Activated CD4-positive, alpha-beta T cell treated with anti-CD3 and anti-CD28 coated beads for 48 hours (primary cell): ENCODE measurements around the gene TDRD1.

Experiments
- DNase-seq: peaks from one replicate; pipeline ENCODE4 v3.0.0-alpha.2; 2020

TDRD1 gene

DNA sequence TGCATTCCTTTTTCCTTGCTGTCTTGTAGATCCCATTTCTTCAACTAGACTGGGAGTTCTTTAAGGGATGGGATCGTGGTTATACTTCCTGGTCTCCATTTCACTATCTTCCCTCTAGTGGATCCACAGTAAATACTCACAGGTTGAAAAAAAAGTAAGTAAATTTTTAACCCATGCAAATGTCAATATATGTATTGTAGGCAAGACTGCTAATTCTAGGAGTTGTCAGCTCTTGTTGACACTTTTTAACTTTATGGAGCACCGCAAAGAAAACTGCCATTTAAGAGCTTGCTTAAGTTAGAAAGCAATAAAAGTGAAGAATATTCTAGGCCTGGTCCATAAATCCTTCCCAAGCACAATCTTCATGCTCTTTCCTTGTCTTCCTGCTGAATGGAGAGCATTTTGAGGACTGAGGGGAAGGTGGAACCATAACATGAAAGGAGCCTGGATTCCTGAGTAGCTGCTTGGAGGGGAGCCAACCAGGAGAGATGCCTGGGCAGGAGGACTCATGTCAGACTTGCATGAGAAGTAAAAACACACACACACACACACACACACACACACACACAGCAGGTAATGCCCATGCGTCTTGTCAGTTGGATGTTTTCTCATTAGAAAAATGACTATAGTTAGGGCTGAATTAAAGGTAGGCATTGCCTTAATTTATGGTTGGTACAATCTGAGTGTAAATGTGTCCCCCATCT is 92.1 kb downstream of the TDRD1 start:
- DNase-seq: no peak

GRCh38 chr10:114271779-114272167 is 92.6 kb downstream of the TDRD1 start:
- DNase-seq: no peak

DNA sequence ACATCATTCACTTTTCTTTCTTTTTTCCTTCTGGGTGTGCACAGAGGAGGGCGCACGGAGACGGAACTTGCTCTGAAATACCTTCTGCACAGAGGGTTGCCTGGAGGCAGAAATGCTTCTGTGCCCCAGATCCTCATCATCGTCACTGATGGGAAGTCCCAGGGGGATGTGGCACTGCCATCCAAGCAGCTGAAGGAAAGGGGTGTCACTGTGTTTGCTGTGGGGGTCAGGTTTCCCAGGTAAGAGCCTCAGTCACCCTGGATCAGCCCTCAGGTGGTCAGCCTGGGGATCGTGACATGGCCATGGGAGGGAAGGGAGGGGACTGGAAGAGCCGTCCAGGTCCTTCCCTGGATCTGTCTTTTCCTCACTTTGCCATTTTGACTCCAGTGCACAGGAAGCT is 93.5 kb downstream of the TDRD1 start:
- DNase-seq: no peak

GRCh38 chr10:114273910-114274309 is 94.8 kb downstream of the TDRD1 start:
- DNase-seq: no peak

GRCh38 chr10:114274616-114275453 is 95.7 kb downstream of the TDRD1 start:
- no peak for DNase-seq

DNA sequence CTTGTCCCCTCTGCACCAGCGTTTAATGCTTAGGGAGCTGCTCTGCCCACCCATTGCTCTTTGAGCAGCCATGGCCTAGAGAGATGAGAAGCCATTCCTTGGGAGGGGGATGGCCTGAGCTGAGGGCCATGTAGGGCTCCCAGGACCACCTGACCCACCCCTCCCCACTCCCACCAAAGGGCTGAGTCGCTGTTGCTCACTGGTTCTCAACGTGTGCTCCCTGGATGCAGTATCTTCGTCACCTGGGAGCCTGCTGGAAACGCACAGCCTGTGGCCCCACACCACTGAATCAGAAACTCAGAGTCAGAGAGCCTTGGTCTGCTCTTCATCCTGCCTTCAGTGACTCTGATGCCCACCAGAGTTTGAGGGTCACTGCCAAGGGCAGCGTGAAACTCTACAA is 96.9 kb downstream of the TDRD1 start:
- DNase-seq: no peak

- DNase-seq: no peak
These were observed 97.5 kb downstream of the TDRD1 start for GRCh38 chr10:114276671-114277070.

DNA sequence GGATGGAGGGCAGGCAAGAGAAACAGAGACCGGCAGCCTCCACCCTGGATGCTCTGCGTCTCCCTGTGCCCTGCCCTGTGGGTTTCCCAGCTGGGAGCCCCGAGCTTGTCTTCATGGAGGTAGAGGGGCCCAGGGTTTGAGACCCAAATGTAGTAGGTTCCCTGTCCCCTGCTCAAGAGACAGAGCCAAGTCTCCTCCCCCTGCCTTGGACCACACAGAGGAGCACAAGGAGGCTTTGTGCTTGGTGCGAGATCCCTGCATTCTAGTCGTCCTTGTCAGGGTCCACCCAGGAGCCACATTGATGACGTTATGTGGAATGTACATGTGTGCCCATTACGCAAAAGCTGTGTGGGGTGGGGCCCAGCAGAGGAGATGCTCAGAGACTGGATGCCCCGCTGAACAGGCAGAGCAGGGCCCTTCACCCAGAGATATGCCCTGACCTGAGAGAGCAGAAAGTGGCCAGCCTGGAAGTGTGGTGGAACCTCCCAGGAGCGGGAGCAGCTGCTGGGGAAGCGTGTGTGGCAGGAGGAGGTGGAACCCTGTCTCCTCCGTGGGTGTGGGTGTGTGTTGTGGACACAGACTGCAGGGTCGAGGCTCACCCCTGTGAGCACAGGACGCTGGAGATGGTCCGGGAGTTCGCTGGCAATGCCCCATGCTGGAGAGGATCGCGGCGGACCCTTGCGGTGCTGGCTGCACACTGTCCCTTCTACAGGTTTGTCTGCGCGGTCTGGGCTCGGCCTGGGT is 99.2 kb downstream of the TDRD1 start:
- no peak for DNase-seq

- DNase-seq: no peak
These were observed 99.7 kb downstream of the TDRD1 start for GRCh38 chr10:114278884-114279191.

GRCh38 chr10:114279289-114279688 is 100.1 kb downstream of the TDRD1 start:
- no peak for DNase-seq

DNA sequence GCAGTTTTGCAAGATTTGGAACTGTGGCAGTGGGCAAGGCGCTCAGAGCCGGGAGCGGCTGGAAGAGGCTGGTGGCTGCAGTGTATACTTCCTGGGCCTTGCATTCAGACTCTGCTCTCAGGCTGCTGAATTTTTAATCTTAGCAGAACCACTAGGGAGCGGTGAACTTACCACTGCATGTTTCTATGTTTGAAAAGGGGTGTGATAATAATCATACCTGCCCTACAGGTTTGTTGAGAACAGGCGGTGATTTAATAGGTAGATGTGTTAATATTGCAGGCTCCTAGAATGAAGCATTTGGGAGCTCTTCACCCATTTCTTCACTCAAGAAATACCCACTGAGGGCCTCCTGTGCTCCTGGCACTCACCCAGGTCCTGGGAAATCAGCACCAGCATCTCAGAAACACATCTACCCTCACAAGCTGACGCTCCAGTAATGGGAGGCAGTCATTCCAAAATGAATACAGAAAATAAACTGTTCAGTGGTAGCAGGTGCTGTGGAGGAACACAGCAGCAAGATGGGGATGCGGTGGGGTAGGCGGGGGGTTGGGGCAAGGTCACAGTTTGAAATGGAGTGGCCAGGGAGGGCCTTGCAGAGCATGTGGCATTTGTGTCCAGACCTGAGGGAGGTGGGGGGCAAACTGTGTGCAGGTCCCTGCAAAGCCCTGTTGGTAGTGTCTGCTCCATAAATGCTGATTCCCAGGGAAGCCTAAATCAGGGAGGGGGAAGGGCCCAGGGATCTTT is 100.9 kb downstream of the TDRD1 start:
- DNase-seq: no peak

- DNase-seq: no peak
These were observed 101.9 kb downstream of the TDRD1 start for GRCh38 chr10:114281006-114281405.

DNA sequence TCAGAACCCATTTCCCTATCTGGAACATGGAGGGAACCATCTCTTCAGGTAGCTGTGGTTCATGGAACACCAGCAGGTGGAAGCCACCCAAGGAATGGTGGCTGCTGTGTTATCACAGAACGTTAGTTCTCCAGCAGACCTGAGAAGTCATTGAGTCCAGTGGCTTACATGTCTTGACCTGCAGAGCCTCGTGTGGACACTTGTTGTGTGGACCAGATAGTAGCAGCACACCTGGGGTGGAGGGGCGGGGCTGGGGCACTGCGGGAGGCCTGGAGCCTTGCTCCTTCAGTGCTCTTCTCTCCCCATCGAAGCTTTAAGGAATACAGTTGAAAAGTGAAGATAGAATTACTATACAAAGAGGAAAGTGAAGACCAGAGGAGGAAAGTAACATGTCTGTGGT is 102.3 kb downstream of the TDRD1 start:
- DNase-seq: no peak
